ENCODE measurements around the gene BCAS3.

DNA sequence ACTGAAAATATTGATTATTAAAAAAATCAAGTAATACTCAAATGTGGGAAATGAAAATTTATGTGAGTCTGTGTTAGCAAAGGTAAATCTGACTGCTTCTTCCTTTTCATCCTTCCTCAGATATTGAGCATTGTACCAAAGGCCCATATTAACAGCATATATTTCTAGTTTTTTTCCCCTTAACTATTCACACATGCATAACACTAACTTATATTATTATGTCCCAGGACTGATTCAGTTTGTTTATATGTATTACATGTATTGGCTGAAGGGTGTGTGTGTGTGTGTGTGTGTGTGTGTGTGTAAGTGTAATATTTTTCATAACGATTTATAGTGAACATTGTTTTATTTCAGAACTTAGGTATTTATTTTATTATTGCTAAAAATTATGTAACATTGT is 74.2 kb downstream of the BCAS3 start:
- TF ChIP-seq TSHZ2 (CRISPR knock-in tag; IDR thresholded peaks at IDR 0.05) (no peak), CREB5 (CRISPR knock-in tag; IDR thresholded peaks at IDR 0.05; ENCODE audit: low read depth) (no peak), ZNF70 (CRISPR knock-in tag; IDR thresholded peaks at IDR 0.05) (no peak), ZFP3 (CRISPR knock-in tag; IDR thresholded peaks at IDR 0.05) (no peak), BACH2 (CRISPR knock-in tag; IDR thresholded peaks at IDR 0.05; ENCODE audit: borderline replicate concordance) (no peak), TCF4 (CRISPR knock-in tag; IDR thresholded peaks at IDR 0.05; ENCODE audit: borderline replicate concordance) (no peak), ESRRG (CRISPR knock-in tag; IDR thresholded peaks at IDR 0.05) (no peak), ZNF8 (CRISPR knock-in tag; IDR thresholded peaks at IDR 0.05) (no peak), RARB (CRISPR knock-in tag; IDR thresholded peaks at IDR 0.05) (no peak), TOX (CRISPR knock-in tag; IDR thresholded peaks at IDR 0.05; ENCODE audit: borderline replicate concordance) (no peak), ZC3H10 (CRISPR knock-in tag; IDR thresholded peaks at IDR 0.05) (no peak)
- TF ChIP-seq, protein P1, sequence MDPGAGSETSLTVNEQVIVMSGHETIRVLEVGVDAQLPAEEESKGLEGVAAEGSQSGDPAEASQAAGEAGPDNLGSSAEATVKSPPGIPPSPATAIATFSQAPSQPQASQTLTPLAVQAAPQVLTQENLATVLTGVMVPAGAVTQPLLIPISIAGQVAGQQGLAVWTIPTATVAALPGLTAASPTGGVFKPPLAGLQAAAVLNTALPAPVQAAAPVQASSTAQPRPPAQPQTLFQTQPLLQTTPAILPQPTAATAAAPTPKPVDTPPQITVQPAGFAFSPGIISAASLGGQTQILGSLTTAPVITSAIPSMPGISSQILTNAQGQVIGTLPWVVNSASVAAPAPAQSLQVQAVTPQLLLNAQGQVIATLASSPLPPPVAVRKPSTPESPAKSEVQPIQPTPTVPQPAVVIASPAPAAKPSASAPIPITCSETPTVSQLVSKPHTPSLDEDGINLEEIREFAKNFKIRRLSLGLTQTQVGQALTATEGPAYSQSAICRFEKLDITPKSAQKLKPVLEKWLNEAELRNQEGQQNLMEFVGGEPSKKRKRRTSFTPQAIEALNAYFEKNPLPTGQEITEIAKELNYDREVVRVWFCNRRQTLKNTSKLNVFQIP (CRISPR knock-in tag; IDR thresholded peaks at IDR 0.05; ENCODE audit: borderline replicate concordance, low read depth) = no peak
- TF ChIP-seq, protein P2, sequence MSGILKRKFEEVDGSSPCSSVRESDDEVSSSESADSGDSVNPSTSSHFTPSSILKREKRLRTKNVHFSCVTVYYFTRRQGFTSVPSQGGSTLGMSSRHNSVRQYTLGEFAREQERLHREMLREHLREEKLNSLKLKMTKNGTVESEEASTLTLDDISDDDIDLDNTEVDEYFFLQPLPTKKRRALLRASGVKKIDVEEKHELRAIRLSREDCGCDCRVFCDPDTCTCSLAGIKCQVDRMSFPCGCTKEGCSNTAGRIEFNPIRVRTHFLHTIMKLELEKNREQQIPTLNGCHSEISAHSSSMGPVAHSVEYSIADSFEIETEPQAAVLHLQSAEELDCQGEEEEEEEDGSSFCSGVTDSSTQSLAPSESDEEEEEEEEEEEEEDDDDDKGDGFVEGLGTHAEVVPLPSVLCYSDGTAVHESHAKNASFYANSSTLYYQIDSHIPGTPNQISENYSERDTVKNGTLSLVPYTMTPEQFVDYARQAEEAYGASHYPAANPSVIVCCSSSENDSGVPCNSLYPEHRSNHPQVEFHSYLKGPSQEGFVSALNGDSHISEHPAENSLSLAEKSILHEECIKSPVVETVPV (CRISPR knock-in tag; IDR thresholded peaks at IDR 0.05) = no peak
- TF ChIP-seq, protein P3, sequence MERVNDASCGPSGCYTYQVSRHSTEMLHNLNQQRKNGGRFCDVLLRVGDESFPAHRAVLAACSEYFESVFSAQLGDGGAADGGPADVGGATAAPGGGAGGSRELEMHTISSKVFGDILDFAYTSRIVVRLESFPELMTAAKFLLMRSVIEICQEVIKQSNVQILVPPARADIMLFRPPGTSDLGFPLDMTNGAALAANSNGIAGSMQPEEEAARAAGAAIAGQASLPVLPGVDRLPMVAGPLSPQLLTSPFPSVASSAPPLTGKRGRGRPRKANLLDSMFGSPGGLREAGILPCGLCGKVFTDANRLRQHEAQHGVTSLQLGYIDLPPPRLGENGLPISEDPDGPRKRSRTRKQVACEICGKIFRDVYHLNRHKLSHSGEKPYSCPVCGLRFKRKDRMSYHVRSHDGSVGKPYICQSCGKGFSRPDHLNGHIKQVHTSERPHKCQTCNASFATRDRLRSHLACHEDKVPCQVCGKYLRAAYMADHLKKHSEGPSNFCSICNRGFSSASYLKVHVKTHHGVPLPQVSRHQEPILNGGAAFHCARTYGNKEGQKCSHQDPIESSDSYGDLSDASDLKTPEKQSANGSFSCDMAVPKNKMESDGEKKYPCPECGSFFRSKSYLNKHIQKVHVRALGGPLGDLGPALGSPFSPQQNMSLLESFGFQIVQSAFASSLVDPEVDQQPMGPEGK (CRISPR knock-in tag; IDR thresholded peaks at IDR 0.05; ENCODE audit: borderline replicate concordance) = no peak
